Activated CD8-positive, alpha-beta memory T cell treated with anti-CD3 and anti-CD28 coated beads, Interleukin-2, amount 10 ng/mL, durations not matched to agents 7 days and 5 days (primary cell): ENCODE data around the gene SLC12A9. TPM values are rescaled to one million over a fixed set of nuclear protein-coding genes. Genes with fewer than 3 reads are reported as not detected.

ENCODE experiments used
- ATAC-seq: fragments of 150-1000 bp; cut with Tn5 transposase; one replicate; pipeline ENCODE4 v1.10.0; 2021; ENCODE audit warnings: moderate library complexity
- CTCF ChIA-PET: fragments of 350-600 bp; sonication (Branson Sonifier 250); formaldehyde crosslinking; loops from one replicate; lab custom pipeline; 2021; ENCODE audit warnings: antibody characterized with exemption; lab: Charles Lee
- DNase-seq: peaks from one replicate; pipeline ENCODE4 v3.0.0-alpha.2; 2020
- H3K27ac Mint-ChIP-seq: one replicate; pipeline ENCODE4 v1.8.0; 2021; ENCODE audit warnings: mild to moderate bottlenecking, mixed read lengths
- H3K27me3 Mint-ChIP-seq: one replicate; pipeline ENCODE4 v1.8.0; 2021; ENCODE audit warnings: mixed read lengths
- H3K36me3 Mint-ChIP-seq: one replicate; pipeline ENCODE4 v1.8.0; 2021; ENCODE audit warnings: mild to moderate bottlenecking, mixed read lengths
- H3K4me1 Mint-ChIP-seq: one replicate; pipeline ENCODE4 v1.8.0; 2021; ENCODE audit warnings: mixed read lengths
- H3K4me3 Mint-ChIP-seq: one replicate; pipeline ENCODE4 v1.8.0; 2021; ENCODE audit warnings: mild to moderate bottlenecking, moderate library complexity, mixed read lengths
- H3K9me3 Mint-ChIP-seq: one replicate; pipeline ENCODE4 v1.8.0; 2022; ENCODE audit warnings: low read depth, mixed read lengths
- total RNA-seq, 2 experiments: library from RNA; stranded (reverse); gene quantifications; one replicate each; pipeline ENCODE4 v1.2.3, GENCODE V29; 2021

Gene SLC12A9
- total RNA-seq, 2 experiments from 2014 or later, result 28.6 to 30.1 TPM

GRCh38 chr7:100885440-100886141 is 33.1 kb downstream of the SLC12A9 start:
- ATAC-seq, result no peak
- Mint-ChIP-seq H3K4me1 (peaks cover 65% of the 10 kb centered on the region), H3K36me3 (peaks cover 68% of the 10 kb centered on the region), H3K27ac (peak overlapping the region; percentile 73), H3K4me3 (peak overlapping the region; percentile 17), H3K27me3 (no peaks in the 10 kb centered on the region), H3K9me3 (no peaks in the 10 kb centered on the region)
- DNase-seq, result no peak
- CTCF ChIA-PET, result interaction anchor here (0.9 to 5.4 kb wide), 4 partner anchors 9 to 192 kb away, joined by 3 to 44 read pairs (median 6); partner anchors contain the start of genes POP7, SLC12A9 and SRRT

GRCh38 chr7:100886142-100886935 is 33.8 kb downstream of the SLC12A9 start:
- ATAC-seq (no peak), DNase-seq (no peak)
- Mint-ChIP-seq H3K36me3 (peaks cover 62% of the 10 kb centered on the region), H3K4me1 (peaks cover 65% of the 10 kb centered on the region), H3K4me3 (no peak overlapping the region), H3K27ac (peak overlapping the region; percentile 73), H3K27me3 (peaks cover 1% of the 10 kb centered on the region), H3K9me3 (no peaks in the 10 kb centered on the region)
- CTCF ChIA-PET, result interaction anchor here (0.9 to 5.4 kb wide), 6 partner anchors 9 to 321 kb away, joined by 3 to 44 read pairs (median 4); partner anchors contain the start of genes POP7, SLC12A9 and SRRT

- Mint-ChIP-seq H3K27me3 (peaks cover 8% of the 10 kb centered on the region), H3K36me3 (peaks cover 56% of the 10 kb centered on the region), H3K4me3 (peak overlapping the region; percentile 77), H3K27ac (peak overlapping the region; percentile 94), H3K4me1 (peaks cover 64% of the 10 kb centered on the region), H3K9me3 (no peaks in the 10 kb centered on the region)
- DNase-seq (no peak), ATAC-seq (no peak)
- CTCF ChIA-PET, result interaction anchor here (0.7 to 5.4 kb wide), 6 partner anchors 10 to 321 kb away, joined by 3 to 44 read pairs (median 4); partner anchors contain the start of genes POP7, SLC12A9 and SRRT
Measured at GRCh38 chr7:100886936-100887515, 34.5 kb downstream of the SLC12A9 start.

GRCh38 chr7:100887516-100888290 is 35.2 kb downstream of the SLC12A9 start:
- Mint-ChIP-seq H3K4me1 (peaks cover 61% of the 10 kb centered on the region), H3K27ac (peak overlapping the region; percentile 94)
- ATAC-seq, result peak; percentile 40

GRCh38 chr7:100888291-100888987 is 35.9 kb downstream of the SLC12A9 start:
- DNase-seq (no peak), ATAC-seq (no peak)
- Mint-ChIP-seq H3K9me3 (no peaks in the 10 kb centered on the region), H3K4me1 (peaks cover 59% of the 10 kb centered on the region), H3K27ac (peak overlapping the region; percentile 94), H3K36me3 (peaks cover 45% of the 10 kb centered on the region), H3K4me3 (peak overlapping the region; percentile 77), H3K27me3 (peaks cover 19% of the 10 kb centered on the region)
- CTCF ChIA-PET, result interaction anchor here (0.8 to 5.4 kb wide), 4 partner anchors 11 to 256 kb away, joined by 3 to 44 read pairs (median 8); partner anchors contain the start of genes SLC12A9 and SRRT

More at GRCh38 chr7:100887516-100888290, 35.2 kb downstream of the SLC12A9 start:
- peak overlapping the region; percentile 77 for H3K4me3 Mint-ChIP-seq
- H3K27me3 Mint-ChIP-seq, result peaks cover 15% of the 10 kb centered on the region
- CTCF ChIA-PET, result interaction anchor here (0.7 to 5.4 kb wide), 8 partner anchors 11 to 320 kb away, joined by 3 to 44 read pairs (median 4); partner anchors contain the start of genes POP7, SLC12A9 and SRRT
- H3K36me3 Mint-ChIP-seq, result peaks cover 51% of the 10 kb centered on the region
- peak; percentile 85 for DNase-seq
- no peaks in the 10 kb centered on the region for H3K9me3 Mint-ChIP-seq

GRCh38 chr7:100888988-100889750 is 36.7 kb downstream of the SLC12A9 start, which contains the start of gene UFSP1:
UFSP1 (minus strand) TSS chr7:100889715; CDS start chr7:100889271, 444 bp downstream.
- Mint-ChIP-seq H3K36me3 (peaks cover 41% of the 10 kb centered on the region), H3K4me1 (peaks cover 52% of the 10 kb centered on the region), H3K9me3 (no peaks in the 10 kb centered on the region), H3K27me3 (peaks cover 25% of the 10 kb centered on the region), H3K4me3 (peak within 1 kb of the TSS; percentile 77), H3K27ac (peak within 1 kb of the TSS; percentile 94)
- CTCF ChIA-PET, result interaction anchor here (0.5 to 5.4 kb wide), 15 partner anchors 10 to 549 kb away, joined by 3 to 44 read pairs (median 4); partner anchors contain the start of genes POP7, SLC12A9, SRRT and TRIM56
- DNase-seq, result no peak
- ATAC-seq, result peak; percentile 48

GRCh38 chr7:100890653-100891567 is 38.4 kb downstream of the SLC12A9 start:
- ATAC-seq, result no peak
- H3K4me1 Mint-ChIP-seq, result peaks cover 41% of the 10 kb centered on the region
- H3K4me3 Mint-ChIP-seq, result peak overlapping the region; percentile 77
- CTCF ChIA-PET, result interaction anchor here (0.6 to 5.4 kb wide), 9 partner anchors 14 to 392 kb away, joined by 3 to 44 read pairs (median 3); partner anchors contain the start of genes SRRT and TRIM56
- H3K36me3 Mint-ChIP-seq, result peaks cover 26% of the 10 kb centered on the region
- peak overlapping the region; percentile 6 for H3K27ac Mint-ChIP-seq
- no peak for DNase-seq
- H3K27me3 Mint-ChIP-seq, result peaks cover 28% of the 10 kb centered on the region
- no peaks in the 10 kb centered on the region for H3K9me3 Mint-ChIP-seq

- CTCF ChIA-PET, result interaction anchor here (0.6 to 1.4 kb wide), 4 partner anchors 35 to 391 kb away, joined by 3 to 4 read pairs (median 3); partner anchors contain the start of gene TRIM56
Measured at GRCh38 chr7:100891568-100892247, 39.2 kb downstream of the SLC12A9 start.

GRCh38 chr7:100892364-100893317 is 40.1 kb downstream of the SLC12A9 start:
- Mint-ChIP-seq H3K4me3 (no peak overlapping the region), H3K27me3 (peaks cover 40% of the 10 kb centered on the region), H3K27ac (no peak overlapping the region), H3K9me3 (no peaks in the 10 kb centered on the region), H3K4me1 (peaks cover 31% of the 10 kb centered on the region), H3K36me3 (peaks cover 10% of the 10 kb centered on the region)
- ATAC-seq (no peak), DNase-seq (no peak)
- CTCF ChIA-PET, result no interaction called here

More at GRCh38 chr7:100891568-100892247, 39.2 kb downstream of the SLC12A9 start:
- DNase-seq (no peak), ATAC-seq (no peak)
- Mint-ChIP-seq H3K4me3 (peak overlapping the region; percentile 29), H3K9me3 (no peaks in the 10 kb centered on the region), H3K27me3 (peaks cover 34% of the 10 kb centered on the region), H3K4me1 (peaks cover 41% of the 10 kb centered on the region), H3K27ac (peak overlapping the region; percentile 6), H3K36me3 (peaks cover 19% of the 10 kb centered on the region)
